Stimulated activated CD4-positive, alpha-beta T cell treated with anti-CD3 and anti-CD28 coated beads, Interleukin-12 subunit alpha, Interleukin-12 subunit beta, amount 100 ng/mL, for 4 hours (primary cell): ENCODE data around the gene ARHGAP44.
"Not testable (repeated sequence)": the region's sequence is repeated elsewhere in the genome, so short reads cannot be mapped to it uniquely, and the experiment has no call there.

Experiments used
- DNase-seq: peaks from one replicate; pipeline ENCODE4 v3.0.0-alpha.2; 2020

ARHGAP44 gene

DNA sequence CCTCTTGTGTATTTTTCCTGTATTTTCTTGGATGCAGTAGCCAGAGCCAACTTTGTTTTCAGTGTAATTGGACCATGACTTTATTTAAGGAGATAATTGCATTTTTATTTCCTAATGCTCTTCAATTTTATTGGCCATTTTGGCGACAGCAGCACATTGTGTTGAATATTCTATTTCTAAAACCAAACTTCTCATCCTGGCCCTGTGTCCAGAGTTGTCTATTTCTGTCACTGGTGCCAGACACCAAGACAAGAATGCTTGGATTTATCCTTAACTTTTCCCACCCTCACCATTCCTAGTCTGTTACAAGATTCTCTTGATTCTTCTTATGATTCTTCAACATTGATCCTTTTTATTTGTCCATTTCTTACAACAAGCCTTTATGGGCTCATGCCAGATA lies 37.1 kb downstream of the ARHGAP44 start:
- DNase-seq, result no peak

DNA sequence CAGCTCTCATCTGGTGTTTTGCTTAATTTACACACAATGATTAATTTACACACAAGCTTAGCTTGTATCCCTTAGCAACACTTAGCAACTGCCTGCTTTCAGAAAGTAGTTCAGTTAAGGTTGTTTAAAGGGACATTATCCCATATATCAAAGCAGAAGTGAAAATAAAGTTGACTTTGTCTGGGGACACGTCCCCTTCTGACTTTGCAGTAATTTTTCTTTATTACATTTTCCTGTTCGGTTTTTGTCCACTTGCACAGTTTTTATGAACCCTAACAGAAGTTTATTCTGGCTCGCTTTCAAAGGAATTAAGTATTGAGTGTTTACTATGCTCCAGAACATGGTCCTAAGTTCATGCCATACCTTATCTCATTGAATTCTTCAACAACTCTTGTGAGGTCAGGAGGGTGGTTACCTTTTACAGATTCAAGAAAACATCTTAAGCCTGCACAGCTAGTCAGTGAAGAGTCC lies 41.5 kb downstream of the ARHGAP44 start:
- no peak for DNase-seq

DNA sequence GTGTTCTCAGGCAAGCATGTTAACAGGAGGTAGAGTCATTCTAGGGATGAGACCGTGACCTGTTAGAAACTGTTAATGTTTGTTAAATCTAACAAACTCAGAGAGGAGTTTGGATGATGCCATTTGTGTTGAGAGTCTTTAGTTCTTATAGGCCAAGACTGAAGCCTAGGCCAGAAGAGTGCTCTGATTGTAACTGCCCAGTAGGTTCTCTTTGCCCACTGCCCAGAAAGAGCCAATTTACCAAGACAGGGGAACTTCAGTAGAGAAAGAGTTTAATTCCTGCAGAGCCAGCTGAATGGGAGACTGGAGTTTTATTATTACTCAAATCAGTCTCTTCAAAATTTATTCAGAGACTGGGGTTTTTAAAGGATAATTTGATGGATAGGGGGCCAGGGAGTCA lies 42.5 kb downstream of the ARHGAP44 start:
- no peak for DNase-seq

DNA sequence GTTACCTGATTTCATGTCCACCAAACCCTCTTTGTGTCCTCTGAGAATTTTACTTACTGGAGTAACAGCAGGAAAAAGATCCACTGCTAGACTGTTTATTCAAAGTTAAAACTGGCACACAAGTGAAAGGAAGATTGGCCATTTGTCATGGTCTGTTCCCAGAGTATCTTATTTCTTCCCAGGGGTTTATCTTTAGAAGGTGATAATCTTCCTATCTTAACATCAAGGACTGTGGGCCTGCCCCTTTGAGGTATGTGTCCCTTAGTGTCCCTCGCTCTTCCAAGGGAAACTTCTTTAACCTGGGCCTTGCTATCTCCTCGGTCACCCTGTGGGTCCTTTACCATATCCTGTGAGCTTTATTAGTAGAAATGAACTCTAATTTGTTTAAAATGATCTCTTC lies 49.7 kb downstream of the ARHGAP44 start:
- DNase-seq, result no peak

DNA sequence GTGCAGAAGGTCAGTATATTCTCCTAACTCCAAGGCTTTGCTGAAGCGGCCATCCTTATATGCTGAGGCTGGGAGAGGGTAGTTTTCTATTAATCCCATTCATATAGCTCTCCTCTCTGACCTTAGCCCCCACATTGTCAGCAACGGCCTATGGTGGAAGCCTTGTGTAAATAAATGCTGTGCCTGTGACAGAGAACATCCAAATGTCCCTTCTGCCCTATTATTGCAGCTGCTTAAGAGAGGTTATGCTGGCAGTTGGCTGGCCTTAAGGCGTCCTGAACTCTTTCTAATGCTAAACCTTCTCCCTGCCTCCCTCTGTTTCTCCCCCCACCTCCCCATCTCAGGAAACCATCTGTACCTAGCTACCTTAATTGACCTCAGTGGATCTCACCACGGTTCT lies 53.6 kb downstream of the ARHGAP44 start:
- no peak for DNase-seq

DNA sequence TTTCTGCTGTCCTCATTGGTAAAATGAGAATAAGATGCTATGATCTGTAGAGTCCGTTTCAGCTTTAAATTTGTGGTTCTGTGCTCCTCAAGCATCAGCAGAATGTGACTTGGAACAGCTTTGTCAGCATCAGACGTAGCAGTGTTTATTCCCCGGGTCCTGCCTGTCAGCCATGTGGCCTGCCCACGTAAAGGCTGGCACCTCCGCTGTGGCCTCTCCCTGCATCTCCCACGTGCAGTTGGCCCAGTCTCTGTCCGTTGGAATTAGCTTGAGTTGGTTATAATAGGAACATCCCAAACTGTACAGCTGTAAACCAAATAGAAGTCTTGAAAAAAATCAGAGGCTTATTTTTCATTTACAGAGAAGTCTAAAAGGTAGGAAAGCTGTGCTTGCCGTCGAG lies 61.7 kb downstream of the ARHGAP44 start:
- DNase-seq, result no peak

DNA sequence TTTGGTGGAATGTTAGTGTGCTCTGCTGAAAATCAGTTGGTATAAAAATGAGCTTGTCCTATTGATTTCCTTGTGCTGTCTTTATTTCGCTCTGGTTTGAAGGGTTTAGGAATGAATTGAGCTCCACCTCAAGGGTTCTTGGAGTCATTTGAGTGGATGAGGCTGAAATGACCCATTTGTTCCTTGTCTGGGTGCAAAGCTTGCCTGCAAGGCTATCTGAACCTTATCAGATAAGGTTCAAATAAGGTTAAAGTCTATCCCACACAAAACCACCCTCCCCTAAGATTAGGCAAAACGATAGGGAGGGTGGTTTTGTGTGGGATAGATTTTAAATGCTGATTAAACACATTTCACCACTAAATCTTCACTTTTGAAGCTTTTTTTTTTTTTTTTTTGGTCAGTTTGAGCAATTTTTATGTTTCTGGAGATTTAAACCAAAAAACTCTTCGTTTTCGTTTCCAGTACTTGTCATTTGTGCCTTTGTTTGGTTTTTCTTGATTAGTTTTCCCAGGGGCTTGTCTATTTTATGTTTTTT lies 62.7 kb downstream of the ARHGAP44 start:
- no peak for DNase-seq

DNA sequence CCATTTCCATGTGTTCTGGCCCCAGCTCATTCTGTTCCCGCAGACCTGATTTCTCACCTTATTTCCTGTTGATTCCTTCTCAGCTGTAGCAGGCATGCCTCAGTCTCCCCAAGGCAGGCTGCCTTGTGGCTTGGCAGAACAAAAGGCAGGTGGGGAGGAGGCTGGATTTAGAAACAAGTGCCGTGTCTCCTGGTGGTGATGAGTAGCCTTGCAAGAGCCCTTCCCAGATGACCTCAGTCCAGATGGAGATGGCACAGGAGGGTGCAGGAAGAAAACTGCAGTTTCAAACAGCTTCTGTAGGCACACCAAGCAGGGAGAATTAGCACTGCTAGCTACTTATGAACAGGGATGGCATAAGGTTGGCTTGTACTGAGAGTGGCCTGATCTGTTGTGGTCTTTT lies 64.6 kb downstream of the ARHGAP44 start:
- DNase-seq, result no peak

DNA sequence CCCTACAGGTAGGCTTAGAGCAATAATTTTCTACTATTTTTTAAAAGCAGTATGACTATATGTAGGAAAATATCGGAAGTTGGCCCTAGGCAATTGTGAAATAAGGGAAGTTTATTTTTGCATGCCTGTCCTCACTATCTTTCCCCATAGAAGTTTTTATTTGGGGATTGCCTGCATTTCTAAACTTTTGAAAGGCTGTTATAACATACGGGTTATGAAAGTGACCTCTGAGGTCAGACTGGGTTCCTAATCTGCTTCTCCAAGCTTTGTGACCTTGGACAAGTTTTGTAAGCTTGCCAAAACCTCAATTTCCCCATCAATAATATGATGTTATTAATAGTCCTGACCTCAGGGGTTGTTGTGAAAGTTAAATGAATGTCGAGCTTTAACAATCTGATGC lies 67.1 kb downstream of the ARHGAP44 start:
- DNase-seq, result no peak

DNA sequence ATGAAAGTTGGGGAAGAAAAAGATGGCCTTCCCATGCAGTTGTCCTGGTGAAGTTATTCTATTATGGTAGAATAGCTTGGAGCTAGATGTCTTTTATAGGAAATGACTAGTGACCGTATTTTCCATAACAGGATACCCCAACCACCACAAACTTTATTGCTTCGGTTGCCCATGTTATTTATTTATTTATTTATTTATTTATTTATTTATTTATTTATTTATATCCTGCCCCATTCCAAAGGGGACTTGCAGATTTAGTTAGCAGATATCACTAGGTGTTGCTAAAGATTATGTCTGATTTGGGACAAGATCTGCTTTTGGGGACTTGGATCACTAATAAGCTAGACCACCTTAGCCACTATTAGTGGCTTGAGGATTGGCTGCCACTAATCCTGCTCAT lies 68.3 kb downstream of the ARHGAP44 start:
- no peak for DNase-seq

DNA sequence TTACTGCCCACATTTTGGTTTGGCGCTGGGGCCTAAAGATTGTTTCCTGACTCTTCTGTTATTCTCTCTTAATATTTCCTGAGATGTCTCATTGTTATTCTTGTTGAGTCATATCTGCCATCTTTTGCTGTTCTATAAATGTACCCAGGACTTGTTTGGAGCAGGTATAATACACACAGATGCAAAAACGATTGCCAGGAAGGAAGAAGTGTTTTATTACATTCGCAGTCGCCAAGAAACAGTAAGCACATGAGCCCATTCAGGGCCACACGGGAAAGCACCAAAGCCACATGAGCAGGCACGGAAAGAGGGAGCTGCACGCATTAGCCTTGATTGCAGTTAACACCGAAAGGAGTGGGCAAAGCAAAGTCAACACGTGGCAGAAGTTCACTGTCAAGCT lies 70.2 kb downstream of the ARHGAP44 start:
- no peak for DNase-seq

DNA sequence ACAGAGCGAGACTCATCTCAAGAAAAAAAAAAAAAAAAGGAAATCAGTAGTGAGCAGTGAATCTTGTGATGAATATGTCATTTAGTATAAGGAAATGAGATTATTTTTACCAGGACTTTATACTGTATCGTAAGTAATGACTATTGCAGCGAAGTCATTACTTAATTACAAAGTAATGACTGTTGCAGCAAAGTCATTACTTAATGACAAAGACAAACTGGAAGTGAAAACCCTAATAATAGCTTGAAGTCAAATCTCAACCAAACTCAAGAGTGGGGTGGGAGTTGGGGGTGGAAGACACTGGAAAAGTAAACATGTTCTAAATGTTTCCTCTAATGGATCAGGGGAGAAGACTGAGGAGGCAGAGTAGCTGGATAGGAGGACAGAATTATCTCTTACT lies 76.5 kb downstream of the ARHGAP44 start:
- DNase-seq, result no peak

DNA sequence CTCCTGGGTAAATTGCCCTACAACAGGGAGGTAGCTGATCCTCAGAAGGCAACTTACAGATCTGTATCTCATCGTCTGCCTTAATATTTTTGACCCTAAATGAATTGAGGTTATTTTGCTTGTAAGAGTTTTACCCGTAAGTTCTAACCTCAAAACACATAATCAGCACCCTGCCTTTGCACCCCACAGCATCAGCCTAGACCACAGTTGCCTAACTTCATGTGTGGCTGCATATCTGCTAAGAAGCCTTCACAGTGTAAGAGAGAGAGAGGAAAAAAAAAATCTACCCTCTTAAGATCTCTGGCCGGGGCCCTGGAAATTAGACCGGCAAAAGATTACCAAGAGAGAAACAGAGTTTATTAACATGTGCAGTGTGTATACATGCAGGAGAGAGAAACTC lies 76.9 kb downstream of the ARHGAP44 start:
- no peak for DNase-seq

DNA sequence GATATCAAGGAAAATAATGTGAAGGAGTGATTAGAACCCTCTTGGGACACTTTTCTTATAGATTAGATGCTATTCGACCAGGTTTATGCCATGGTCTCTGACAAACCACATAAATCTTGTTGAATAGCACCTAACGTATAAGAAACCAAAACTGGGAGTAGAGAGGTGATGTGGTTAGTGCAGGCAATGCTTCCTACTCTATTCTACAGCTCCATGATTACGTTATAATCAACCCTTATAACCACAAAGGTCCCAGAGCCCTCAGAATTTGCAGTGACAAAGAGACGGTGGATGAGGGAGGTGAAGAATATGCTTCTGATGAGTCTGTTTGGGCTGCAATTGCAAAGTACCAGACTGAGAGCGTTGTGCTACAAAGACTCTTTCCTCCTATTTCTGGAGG lies 78.4 kb downstream of the ARHGAP44 start:
- DNase-seq, result no peak

DNA sequence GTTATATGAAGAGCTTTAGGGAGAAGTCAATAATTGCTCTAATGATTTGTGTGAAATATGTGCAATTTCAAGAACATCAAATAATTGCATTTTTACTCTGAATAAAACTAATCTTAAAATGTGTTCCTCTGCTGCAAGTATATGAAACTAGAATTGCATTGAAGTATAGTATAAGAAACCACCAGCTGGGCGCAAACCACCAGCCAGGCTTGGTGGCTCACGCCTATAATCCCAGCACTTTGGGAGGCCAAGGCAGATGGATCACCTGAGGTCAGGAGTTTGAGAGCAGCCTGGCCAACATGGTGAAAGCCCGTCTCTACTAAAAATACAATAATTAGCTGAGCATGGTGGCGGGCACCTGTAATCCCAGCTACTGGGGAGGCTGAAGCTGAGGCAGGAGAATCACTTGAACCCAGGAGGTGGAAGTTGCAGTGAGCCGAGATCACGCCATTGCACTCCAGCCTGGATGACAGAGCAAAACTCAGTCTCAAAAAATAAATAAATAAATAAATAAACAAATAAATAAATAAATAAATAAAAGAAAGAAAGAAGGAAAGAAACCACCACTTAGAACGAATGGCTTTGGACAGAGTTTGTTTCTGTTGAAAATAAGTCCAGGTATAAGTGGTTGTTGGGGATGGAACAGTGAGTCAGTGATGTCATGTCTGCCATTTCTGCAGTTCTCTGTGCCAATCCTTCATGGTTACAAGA lies 84.3 kb downstream of the ARHGAP44 start:
- DNase-seq, result not testable (repeated sequence)

DNA sequence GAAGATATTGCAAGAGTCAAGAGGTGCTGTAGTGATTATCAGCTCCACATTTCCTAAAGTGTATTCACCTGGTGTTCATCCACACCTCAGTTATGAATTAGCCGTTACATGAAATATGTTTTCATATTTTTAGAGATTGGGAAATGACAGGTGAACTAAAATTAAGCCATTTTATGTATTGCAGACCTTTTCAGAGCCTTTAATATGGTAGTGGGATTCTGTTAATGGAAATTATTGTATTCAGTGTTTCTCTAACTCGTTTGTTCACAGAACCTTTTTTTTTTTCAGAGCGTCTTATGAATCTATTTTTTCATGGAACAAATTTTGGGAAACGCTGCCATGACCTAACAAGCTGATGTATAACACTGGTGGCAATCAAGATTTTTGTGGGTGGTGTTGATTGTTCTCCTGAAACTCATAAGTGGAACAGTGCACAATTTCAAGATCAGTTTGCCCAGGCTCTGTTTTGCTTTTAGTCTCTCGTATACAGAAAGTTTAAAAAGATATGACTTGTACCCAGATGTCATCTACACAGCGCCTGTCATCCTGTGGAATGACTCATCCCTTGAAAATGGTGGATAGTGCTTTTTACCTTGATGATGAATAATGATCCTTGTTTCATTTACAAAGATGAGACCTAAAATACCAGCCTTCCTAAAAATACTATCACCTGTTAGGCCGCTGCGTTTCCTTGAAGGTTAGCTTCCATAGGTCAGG lies 88.8 kb downstream of the ARHGAP44 start:
- DNase-seq, result no peak

DNA sequence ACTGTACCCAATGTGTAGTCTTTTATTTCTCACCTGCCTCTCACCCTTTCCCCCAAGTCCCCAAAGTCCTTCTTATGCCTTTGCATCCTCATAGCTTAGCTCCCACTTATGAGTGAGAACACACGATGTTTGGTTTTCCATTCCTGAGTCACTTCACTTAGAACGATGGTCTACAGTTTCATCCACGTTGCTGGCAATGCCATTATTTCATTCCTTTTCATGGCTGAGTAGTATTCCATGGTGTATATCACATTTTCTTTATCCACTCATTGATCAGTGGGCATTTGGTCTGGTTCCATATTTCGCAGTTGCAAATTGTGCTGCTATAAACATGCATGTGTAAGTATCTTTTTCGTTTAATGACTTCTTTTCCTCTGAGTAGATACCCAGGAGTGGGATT lies 89.8 kb downstream of the ARHGAP44 start:
- not testable (repeated sequence) for DNase-seq

DNA sequence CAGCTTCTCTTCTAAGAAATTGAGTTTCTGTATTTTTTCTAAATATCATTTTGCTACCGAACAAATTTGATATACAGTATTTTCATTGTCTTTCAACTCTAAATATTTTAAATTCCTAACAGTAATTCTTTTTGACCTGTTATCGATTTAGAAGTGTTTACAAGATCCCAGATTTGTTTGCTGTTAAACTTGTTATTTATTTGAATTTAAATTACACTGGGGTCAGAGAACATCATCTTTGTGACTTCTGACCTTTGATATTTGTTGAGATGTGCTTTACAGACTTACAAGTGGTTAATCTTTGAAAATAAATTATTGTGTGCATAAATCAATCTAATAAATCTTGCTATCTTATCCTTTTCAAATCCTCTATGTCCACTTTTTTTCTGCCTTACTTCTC lies 94.2 kb downstream of the ARHGAP44 start:
- no peak for DNase-seq

DNA sequence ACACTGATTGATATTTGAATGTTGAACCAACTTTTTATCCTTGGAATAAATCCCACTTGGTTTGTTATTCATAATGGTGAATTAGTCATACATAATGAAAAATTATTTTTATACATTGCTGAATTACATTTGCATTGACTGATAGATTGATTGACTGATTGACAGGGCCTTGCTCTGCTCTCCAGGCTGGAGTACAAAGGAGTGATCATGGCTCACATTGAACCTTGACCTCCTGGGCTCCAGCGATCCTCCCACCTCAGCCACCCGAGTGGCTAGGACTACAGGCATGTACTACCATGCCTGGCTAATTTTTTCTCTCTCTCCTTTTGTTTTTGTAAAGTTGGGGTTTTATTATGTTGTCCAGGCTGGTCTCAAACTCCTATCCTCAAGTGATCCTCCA lies 97.8 kb downstream of the ARHGAP44 start:
- no peak for DNase-seq

DNA sequence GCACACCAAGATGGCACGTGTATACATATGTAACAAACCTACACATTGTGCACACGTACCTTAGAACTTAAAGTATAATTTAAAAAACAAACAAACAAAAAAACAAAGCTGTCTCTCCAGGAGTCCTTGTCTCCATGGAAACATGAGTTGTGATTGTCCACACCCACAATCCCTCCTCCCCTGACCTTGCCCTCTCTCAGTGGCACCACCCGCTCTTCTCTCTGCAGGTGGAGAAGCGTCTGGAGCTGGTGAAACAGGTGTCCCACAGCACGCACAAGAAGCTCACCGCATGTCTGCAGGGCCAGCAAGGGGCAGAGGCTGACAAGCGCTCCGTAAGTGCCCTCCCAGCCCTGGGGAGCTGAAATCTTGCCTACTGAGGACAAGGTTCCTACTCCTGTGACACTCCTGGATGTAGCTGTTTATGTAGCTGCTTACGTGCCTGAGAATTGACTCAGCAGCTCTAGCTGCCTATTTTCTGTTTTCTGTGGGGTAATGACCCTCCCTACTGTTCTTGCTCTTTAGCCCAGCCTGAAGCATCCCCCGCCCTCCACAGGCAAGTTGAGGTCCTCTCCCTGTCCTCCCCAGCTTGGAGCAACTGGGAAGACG lies 107.0 kb downstream of the ARHGAP44 start:
- DNase-seq, result no peak

DNA sequence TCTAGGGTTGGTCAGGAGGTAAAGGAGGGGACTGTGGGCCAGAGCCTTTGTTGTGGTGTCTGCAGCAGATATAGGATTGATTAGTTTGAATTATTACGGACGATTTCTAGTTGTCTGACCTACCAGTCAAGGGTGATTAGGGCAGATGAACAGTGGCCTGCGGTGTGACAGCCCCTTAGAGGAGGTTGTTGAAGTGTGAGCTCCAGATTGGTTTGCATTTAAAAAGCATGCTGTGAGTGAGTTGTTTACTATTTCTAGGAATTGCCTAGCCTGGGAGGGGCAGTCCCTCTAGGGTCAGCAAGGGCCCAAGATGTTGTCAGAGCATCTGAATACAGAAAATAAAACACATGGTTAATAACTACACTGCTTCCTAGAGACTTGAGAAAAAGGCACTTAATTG lies 108.8 kb downstream of the ARHGAP44 start:
- no peak for DNase-seq

DNA sequence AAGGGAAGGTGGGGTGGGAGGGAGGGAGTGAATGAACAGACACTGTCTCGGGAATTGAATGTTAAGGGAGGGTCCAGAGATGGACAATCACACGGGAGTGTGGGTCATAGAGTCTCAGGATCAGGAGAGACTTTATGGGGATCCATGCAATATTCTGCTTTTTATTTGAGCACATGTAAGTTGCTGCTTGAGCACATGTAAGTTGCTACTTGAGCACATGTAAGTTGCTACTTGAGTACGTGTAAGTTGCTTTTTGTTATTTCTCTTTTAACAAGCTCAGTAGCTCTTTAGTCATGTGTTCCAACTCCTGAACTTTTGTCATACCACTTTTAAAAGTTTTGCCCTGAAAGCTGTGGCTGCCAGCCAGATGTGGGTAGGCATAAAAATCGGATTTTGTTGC lies 110.3 kb downstream of the ARHGAP44 start:
- DNase-seq, result no peak

DNA sequence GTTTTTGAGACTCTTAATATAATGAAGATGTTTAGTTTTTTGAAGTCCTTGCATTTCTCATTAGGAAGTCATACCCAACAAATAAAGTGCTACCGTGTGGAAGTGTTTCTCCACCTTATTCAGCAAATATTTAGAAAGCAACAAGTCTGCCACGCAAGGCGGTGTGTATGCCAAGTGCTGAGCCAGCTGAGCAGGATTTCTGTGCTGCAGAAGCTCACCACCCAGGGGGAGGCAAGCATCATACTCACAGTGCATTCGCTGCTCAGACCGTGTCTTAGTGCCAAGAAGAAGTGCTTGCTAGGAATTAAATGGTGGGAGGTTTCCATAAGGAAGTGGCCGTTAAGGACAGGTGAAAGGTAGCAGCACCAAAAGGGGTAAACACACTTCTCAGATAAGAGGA lies 111.2 kb downstream of the ARHGAP44 start:
- no peak for DNase-seq

DNA sequence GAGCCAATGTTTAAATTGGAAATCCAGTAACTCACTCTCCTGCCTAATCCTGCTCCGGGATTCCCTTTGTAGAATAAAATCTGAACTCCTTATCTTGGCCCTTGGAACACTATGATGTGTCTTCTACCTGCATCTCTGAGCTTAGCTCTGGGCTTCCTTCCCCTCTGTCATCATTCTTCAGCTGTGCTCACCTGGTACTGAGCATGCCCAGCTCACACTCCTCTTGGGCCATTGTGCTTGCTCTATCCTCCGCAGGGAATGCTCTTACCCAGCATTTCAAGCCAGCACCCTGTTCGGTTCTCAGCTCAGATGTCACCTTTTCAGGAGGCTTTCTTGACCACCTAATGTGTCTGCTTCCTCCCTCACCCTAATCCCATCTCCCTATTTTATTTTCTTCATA lies 112.7 kb downstream of the ARHGAP44 start:
- no peak for DNase-seq
